NCI-H2171 (cell line): ENCODE measurements around the gene CALD1.

Source experiments
- DNase-seq: peaks from one replicate; lab custom pipeline; 2025; lab: John Stamatoyannopoulos, UW

Gene CALD1

DNA sequence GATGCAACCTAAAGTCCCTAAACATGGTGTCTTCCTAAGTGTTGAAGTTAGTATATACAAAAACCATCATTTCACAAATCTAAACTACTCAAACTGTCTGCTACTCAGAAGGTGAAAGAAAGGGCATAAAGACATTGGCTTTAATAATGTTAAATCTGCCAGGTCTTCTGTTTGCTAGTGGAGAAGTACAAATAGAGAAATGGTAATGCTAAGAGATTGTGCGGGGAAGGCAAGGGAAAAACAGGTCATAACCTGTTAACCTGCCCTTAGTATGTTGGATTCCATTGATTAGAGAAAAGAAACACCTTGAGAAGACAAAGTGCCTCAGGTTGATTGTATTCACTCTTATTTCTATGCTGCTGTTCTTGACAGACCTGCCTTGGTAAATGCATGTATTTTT lies 80.3 kb downstream of the CALD1 start:
- no peak for DNase-seq

DNA sequence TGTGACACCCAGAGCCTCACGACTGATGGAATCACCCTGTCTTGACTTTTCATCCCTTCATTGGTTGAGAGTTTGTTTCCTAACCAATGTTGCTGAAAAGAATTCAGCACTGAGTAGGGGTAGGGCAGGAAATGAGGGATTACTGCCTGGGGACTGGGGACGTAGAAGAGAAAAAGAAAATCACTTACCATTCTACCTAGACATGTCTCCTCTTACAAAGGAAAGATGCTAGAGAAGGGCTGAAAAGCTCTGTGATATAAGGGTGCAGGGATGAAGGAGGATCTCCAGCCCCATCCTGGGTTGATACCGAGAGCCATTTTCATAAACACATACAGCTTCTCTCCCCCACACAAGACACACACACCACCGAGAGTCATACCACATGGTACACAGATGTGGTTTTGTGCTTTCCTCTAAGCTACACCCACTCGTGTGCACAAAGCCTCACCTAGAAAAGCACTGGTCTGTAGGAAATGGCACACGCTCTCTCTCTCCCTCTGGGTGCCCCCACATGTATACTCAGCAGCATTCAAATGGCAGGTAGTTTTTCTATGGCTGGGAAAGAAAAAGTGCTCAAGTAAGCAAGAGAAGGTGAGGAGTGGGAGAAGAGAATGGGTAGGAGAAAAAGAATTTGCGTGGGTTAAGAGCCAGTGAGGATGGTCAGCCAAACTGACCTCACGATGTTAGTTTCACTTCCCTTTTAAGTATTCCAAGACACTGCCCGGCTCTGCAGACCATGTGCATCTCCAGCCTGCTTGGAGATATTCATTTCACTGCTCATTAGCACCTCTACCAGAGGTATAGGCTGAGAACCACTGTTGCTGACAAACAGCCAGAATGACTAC lies 85.8 kb downstream of the CALD1 start:
- no peak for DNase-seq

DNA sequence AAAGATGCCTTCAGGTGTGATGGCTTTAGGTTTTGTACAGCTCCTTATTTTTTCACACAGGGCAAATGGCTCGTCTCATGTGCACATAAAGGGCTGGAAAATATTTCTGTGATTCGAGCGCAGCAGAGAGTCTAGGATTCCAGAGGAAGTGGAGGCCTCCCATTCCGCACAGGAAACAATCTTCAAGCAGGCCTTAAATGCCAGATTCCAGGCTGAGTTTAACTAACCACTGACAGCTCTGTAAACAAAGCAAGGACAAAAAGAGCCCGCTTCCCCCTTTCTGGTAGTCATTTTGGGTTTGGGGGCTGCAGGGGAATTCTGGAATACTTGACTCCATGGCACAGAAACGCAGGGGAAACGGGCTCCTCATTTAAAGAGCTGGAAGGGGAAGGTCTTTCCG lies 87.2 kb downstream of the CALD1 start:
- DNase-seq = no peak

DNA sequence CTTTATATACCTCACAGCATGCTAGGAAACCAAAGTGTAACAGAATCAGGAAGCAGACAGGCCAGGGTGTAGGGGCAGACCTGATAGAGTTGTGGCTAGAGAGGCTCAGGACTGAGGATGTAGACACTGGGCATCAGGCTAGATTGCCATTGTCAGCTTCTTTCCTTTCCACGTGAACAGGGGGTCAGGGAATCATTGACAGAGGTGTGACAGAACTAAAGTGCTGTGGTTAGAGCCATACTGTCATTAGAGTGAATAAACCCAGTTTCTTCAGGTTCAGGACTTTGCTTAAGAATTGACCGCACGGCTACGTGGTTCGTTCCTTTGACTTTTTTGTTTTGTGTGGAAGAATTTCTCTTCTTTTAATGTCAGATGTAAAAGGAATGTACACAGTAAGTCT lies 90.7 kb downstream of the CALD1 start:
- DNase-seq = no peak

DNA sequence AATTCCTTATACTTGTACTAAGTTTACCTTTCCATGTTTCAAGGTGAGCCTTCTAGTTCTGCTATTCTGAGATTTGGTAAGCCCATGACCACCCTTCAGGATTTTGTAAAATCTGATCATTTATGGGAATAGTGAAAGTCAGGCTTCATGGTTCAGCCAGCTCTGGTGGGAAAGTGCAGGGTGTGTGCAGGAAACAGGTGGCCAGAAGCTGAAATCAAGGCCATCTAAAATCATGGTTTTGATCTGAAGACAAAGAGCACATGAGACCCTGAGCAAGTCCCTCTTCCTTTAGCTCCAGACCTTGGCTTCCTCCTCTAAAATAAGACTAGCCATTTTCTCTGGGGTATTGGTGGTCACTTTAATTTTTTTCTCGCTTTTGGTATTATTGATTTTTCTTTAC lies 91.3 kb downstream of the CALD1 start:
- no peak for DNase-seq

DNA sequence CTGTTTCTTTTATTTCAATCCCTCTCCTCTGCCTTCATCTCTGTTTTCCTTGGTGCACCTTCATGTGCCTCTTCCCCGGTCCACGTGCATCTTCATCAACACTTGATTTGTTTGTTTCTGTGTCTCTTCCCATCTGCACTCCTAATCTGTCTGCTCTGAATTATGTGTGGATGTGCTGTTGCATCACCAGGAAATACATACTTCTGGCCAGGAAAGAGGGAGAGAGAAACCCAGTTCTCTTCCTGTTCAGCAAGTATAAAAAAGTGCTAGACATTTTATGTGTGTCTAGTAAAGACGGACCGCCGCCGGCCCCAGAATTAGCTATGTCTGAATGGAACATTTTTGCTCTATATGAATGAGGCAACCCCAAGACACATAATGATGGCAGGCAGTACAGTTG lies 93.8 kb downstream of the CALD1 start:
- DNase-seq = no peak

DNA sequence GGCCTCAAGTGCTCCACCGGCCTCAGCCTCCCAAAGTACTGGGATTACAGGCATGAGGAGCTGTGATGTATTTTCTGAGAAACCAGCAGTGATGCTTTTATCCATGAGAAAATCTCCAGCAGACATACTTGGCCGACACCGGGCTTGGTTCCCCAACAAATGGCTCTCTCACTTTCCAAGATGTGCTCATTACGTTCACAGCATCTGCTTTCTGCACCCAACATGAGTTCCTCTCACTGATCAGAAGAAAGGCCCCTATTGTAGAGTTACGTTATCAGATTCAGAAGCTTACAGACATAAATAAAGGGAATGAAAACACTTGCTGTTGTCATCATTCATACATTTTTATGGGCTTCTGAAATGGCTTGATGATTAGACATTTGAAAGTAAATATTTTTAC lies 95.0 kb downstream of the CALD1 start:
- DNase-seq = no peak

DNA sequence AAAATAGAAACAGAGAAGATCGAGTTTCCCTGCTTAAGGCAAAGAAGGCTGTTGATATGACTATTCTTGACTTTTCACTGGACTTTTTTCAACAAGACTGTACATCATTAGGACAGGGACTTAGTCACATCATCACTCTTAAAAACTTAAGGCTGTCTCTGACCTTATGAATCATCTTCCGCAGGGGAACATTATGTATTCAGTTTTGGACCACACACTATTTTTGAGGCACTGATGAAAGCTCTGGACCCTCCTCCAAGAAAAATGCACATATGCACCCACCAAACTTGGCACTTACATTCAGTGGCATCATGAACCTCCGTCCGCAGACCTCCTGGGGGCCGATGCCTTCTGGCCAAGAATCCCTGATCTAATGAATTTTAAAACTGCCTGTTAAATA lies 96.4 kb downstream of the CALD1 start:
- DNase-seq = no peak

DNA sequence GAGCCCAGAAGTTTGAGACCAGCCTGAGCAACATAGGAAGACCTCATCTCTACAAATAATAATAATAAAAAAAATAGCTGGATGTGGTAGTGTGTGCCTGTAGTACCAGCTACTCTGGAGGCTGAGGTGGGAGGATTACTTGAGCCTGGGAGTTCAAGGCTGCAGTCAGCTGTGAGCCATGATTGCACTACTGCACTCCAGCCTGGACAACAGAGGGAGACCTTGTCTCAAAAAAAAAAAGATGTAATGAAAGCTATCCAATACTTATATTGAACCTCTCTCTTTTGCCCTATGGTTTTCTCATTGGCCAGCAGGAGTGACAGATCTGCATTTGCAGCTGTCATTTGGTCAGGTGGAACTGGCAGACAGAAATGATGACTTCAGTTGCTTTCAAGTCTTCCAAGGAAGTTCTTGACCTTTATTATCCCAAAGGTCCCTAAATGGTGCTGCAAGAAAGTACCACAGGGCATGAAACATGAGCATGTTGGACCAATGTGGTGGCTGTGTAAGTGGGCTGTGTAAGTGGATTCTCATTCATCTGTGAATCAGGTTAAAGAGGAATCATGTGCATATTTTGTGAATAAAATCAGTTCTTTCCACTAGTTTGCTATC lies 99.4 kb downstream of the CALD1 start:
- DNase-seq = no peak

DNA sequence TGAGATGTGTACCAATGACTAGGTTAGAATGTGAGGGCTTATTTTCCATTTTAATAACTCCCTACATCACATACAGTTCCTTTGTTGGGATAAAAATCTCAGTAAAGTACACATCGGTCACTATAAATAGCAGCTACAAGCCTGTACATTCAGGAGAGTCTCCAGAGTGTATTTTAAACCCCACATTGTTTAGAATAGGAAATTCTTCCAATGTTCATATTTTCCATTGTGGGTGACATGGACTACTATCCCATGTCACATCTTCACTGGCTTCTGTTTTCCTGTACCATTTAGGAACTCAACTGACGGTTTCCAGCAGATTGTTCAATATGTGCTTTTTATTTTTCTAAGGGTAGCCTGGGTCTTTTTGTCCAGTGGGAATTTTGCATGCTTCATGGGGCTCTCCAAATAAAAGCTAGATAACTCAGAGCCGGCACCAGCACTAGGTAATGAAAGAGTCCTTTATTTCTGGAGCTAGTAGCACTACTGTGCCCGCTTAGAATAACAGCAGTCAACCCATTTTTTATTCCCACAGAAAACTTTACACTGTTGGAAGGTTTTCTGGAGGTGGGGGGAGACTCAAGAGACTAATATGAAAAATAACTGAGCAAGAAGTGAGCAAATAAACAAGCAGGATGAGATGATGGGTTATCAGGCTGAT lies 100.5 kb downstream of the CALD1 start:
- DNase-seq = no peak

DNA sequence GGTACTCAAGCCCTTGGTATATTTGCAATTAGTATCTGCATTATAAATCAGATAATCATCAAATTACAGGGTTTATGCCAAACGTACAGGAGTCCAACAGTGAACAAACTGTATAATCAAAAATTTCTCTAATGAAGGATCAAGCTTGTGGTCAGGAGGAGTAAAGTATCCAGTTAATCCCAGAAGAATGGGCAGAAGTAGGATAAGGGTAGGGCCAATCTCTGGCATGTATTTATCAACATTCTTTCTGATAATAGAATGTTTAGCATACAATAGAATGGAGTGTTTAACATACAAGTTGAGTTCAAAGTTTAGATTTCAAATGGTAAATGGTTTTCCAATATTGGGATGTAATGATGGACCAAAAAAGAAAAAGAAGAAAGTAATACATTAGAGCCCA lies 103.0 kb downstream of the CALD1 start:
- no peak for DNase-seq

DNA sequence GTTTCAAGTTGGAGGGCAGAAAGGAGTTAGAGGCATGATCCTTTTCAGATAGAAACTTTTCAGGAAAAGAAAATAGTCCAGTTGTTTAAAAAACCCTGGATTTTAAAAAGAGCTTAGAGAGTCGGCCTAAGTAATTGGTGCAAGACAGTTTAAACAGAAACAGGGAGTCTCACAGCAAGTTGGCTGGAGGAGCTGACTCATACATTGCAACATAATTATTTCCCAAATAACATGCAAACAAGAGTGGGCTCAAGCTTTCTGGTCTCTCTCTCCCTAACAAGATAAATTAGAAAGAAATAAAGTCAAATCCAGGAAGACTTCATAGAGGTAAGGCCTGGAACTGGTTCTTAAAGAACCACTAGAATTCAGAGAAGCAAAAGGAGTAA lies 106.5 kb downstream of the CALD1 start:
- DNase-seq = no peak

DNA sequence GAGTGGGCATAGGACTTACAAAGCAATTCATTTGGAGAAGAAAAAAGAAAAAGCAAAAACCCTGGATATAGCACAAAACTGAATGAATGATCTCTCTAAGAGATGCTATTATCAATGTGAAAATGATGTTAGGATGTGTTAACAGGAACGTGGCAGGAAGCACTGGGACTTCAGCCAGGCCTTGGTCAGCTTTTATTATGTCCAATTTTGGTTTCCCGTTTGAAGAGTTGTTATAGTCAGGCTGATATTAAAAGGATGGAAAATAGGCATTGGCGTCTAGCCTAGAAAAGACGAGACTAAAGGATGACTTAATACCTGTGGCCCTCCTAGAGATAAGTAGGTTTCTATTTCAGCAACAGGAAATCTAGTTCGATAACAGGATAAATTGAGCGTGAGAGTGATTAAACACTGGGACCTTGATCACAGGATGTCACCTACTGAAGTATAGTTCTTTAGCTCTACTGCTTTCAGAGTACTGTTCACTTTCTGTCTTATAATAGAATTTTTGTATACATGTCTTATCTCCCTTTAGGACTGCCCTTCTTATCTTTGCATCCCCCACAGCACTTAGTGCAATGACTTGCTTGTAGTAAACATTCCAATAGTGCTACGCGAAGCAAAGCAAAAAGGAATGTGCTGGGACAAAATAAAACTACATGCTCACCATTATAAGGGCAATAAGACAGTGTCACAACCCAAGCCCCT lies 107.1 kb downstream of the CALD1 start:
- DNase-seq = no peak

DNA sequence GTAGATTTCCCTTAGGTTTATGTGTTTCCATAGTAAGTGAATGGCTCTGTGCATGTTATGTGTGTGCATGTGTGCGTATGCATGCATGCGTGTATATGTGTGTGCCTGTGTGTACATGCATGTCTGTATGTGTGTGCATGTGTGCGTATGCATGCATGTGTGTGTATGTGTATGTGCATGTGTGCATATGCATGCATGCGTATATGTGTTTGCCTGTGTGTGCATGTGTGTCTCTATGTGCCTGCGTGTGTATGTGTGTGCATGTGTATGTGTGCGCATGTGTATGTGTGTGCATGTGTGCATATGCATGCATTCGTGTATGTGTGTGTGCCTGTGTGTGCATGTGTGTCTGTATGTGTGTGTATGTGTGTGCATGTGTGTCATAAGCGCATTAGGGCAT lies 108.1 kb downstream of the CALD1 start:
- DNase-seq = no peak

DNA sequence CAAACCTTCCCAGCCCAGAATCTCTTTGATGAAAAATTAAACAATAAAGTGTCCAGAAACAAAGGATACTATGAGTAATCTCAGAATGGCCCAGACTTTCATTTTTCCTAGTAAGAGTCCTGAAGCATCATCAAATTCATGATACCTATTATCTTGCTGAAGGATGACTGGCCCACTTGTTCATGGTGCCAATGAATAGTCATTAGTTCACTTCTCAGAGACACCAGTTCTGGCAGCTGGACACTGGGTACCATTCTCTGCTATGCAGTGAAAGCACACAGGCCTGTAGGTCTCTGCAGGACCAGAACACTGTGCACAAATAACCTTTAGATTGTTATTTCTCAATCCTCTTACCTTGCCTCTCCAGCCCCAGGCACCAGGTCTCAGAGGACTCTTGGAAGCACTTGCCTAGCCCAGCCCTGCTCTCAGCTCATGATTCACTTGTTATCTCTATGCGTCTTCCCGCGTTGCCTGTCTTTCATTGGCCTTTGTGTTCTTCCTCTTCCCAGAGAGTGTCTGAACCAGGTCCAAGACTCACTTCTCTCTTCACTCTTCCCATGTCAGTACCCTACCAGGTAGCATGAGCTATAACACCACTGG lies 108.8 kb downstream of the CALD1 start:
- no peak for DNase-seq

DNA sequence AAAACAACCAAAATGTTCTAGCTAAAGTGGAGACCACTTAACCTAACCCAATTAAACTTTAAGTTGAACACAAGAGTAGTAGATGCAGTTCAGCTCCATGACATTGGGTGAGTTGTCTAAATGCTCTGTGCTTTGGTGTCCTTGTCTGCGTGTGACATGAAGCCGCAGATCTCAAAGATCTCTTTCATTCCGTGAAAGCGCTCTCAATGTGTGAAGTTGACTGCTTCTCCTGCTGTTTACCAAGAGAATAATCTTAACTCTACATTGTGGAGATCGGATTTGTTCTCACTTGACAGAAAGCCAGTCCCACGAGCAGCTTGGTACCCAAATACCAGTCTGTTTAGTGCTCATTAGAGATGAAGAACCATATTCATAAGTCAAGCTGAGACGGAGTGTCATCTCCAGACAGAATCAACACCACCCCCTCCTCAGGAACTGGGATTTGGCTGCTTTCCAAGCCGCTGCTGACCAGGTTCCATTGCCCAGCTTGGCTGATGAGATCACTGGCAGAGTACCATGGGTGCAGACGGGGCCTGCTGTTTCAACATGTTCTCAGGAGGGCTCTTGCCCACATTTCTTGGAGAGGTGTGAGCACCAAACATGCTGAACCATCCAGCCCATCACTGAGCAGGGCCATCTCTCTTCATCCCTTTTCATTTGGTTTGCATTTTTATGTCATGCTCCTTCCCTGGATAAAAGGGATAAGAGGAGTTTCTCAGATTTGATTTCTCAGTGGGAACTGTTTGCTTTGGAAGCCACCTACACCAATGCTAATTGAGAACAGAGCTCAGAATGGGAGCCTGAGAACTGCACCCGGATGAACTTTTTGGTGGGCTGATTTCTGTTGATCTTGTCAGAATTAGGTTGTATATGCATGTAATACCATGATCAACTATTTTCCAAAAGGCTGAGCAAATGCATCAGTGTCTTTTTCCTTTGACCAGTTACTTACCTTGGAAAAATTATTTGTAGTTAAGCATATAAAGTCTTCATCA lies 111.1 kb downstream of the CALD1 start:
- DNase-seq = no peak

DNA sequence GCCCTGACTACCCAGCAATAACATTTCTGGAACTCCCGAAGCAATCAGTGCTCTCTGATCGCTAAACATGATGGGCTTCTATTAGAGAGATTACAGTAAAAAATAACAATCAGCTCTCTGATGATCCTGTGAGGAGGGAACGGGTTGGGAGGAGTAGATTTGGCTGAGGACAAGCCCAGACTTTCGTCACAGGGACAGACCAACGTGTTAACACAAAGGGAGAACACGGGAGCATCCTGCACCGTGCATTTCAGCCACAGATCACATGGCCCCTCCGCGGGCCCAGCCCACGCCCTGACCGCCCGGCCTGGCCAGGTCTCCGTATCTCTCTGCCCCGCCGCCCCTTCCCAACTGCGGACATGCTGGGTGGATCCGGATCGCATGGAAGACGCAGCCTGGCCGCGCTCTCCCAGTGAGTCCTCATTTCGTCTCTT lies 111.8 kb downstream of the CALD1 start:
- DNase-seq = no peak

DNA sequence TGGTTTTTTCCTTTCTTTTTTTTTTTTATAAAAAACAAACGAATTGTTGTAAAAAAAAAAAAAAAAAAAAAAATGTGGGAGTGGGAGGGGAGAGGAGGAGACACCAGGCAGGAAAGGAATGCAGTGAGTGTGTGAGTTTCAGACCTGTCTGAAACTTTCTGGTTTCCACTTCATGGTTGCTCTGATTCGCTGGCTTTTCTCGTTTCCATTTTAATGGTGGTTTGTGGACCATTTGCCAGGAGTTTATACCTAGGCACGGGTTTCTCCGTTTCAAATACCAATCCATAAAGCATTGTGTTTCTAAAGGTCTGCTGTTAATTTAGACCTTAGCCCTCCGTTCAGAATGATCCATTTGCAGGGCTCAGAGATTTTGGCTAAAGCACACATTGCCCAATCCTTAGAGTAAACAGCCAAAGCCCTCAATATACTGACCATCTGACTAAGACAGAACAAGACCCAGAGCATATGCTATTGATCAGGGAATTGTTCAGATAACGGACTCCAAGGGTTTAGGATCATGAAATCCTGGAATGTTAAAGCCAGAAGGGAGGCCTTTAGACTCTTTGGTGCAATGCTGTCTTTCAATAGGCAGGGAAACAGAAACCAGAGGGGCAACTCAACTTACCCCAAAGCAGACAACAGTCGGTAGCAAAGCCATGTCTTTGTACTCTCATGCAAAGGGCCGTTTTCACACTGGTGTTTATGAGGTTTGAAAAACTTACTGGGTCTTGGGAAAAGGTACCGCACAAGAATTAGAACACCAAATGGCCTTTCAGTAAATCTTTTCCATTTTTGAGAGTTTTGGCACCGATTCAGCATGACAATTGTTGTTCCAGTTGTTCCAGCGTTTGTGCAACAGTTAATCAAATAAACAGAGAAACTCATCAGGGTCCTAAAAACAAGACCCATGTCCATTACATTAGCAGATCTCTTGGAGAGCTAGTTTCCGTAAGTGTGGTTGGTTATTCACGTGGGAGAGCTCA lies 112.6 kb downstream of the CALD1 start:
- DNase-seq = no peak

DNA sequence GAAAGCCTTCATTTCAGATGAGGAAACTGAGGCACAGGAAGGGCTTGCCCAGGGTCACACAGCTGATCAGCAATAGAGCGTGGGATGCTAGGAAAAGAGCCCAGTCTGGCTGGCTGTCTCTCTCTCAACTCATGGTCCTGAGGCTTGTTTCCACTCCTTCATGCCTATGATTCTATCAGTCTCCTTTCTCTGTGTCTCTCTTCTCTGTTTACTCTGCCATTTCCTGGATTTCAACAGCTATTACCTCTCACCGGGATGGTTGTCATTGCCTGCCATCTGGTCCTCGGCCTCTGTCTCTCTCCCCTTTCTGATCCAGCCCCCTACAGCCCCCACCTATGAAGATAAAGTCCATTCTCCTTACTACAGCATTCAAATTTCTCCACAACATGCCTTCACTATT lies 113.5 kb downstream of the CALD1 start:
- no peak for DNase-seq

DNA sequence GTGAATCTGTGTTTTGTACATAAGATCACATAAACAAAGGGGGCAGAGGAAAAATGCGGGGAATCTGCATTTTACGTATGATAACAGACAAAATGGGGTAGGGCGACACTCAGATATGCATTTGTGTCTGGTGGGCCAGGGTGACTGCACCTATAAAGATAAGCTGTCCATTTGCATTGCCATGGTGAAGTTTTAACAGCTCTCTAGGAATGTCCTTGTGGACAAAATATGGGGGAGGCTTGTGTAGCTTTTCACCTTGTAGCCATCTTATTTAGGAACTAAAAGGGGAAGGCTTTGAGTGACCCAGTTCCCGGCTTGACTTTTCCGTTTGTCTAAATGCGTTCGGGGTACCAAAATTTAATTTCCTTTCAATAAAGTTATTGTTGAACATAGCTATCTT lies 114.5 kb downstream of the CALD1 start:
- no peak for DNase-seq
